Activated CD4-positive, alpha-beta T cell treated with anti-CD3 and anti-CD28 coated beads for 36 hours (primary cell): Measurements from ENCODE around the gene TMC7. TPM values are rescaled to one million over a fixed set of nuclear protein-coding genes. Genes with fewer than 3 reads are reported as not detected.

Experiments
- ATAC-seq: fragments of 200-7000 bp; cut with Tn5 transposase; one replicate; pipeline ENCODE4 v1.10.0; 2021; ENCODE audit warnings: mild to moderate bottlenecking, moderate library complexity
- CTCF ChIA-PET: fragments of 350-600 bp; sonication (Branson Sonifier 250); formaldehyde crosslinking; loops from one replicate; lab custom pipeline; 2021; ENCODE audit warnings: antibody characterized with exemption; lab: Charles Lee
- POLR2A ChIA-PET: fragments of 350-600 bp; sonication (Branson Sonifier 250); formaldehyde crosslinking; loops from one replicate; lab custom pipeline; 2021; ENCODE audit warnings: antibody characterized with exemption, inconsistent platforms; lab: Charles Lee
- DNase-seq: peaks from one replicate; pipeline ENCODE4 v3.0.0-alpha.2; 2020
- H3K27ac Mint-ChIP-seq: one replicate; pipeline ENCODE4 v1.8.0; 2021; ENCODE audit warnings: mixed read lengths
- H3K27me3 Mint-ChIP-seq: one replicate; pipeline ENCODE4 v1.8.0; 2021; ENCODE audit warnings: mixed read lengths
- H3K36me3 Mint-ChIP-seq: one replicate; pipeline ENCODE4 v1.8.0; 2021; ENCODE audit warnings: low read depth, mixed read lengths
- H3K4me1 Mint-ChIP-seq: one replicate; pipeline ENCODE4 v1.8.0; 2021; ENCODE audit warnings: mixed read lengths
- H3K4me3 Mint-ChIP-seq: one replicate; pipeline ENCODE4 v1.8.0; 2021; ENCODE audit warnings: mild to moderate bottlenecking, moderate library complexity, mixed read lengths
- H3K9me3 Mint-ChIP-seq: one replicate; pipeline ENCODE4 v1.8.0; 2021; ENCODE audit warnings: low read depth, mixed read lengths
- intact Hi-C, 2 experiments: fragments of 100-400 bp; cut with DNase I in 1 of 2; cut with micrococcal nuclease in 1 of 2; formaldehyde crosslinking; loops; one replicate each; pipeline versions ENCODE4 v1.14.2 to v1.15.1; 2022 to 2024; cut with DNase I, micrococcal nuclease
- total RNA-seq, 2 experiments: library from RNA; stranded (reverse); gene quantifications; one replicate each; pipeline ENCODE4 v1.2.3, GENCODE V29; 2021

The TMC7 gene
- total RNA-seq, 2 experiments from 2014 or later: not detected

- ChIA-PET POLR2A (no interaction called here), CTCF (interaction anchor here (0.9 to 2.3 kb wide), 4 partner anchors 8 to 90 kb away, joined by 3 to 11 read pairs (median 5); partner anchors contain the start of gene TMC7)
- Mint-ChIP-seq H3K4me3 (no peak overlapping the region), H3K27me3 (no peaks in the 10 kb centered on the region), H3K36me3 (peaks cover 19% of the 10 kb centered on the region), H3K4me1 (peaks cover 4% of the 10 kb centered on the region), H3K9me3 (no peaks in the 10 kb centered on the region), H3K27ac (no peak overlapping the region)
- intact Hi-C loops: loop anchor here in 1 of 2 experiments (5.0 kb wide), 1 partner anchor 91 kb away; the partner anchor contains the start of gene TMC7
- DNase-seq (no peak), ATAC-seq (no peak)
Measured at GRCh38 chr16:19073344-19073743, 89.6 kb downstream of the TMC7 start.

- intact Hi-C loops: loop anchor here in 1 of 2 experiments (5.0 kb wide), 1 partner anchor 92 kb away; the partner anchor contains the start of gene TMC7
- Mint-ChIP-seq H3K4me3 (no peak overlapping the region), H3K4me1 (peaks cover 3% of the 10 kb centered on the region), H3K27me3 (no peaks in the 10 kb centered on the region), H3K27ac (no peak overlapping the region), H3K36me3 (peaks cover 22% of the 10 kb centered on the region), H3K9me3 (no peaks in the 10 kb centered on the region)
- ChIA-PET POLR2A (no interaction called here), CTCF (interaction anchor here (0.9 to 1.4 kb wide), 2 partner anchors 7 to 91 kb away, joined by 3 to 7 read pairs; partner anchors contain the start of gene TMC7)
- DNase-seq (no peak), ATAC-seq (no peak)
Measured at GRCh38 chr16:19073863-19074262, 90.1 kb downstream of the TMC7 start.

- H3K27ac Mint-ChIP-seq: no peak overlapping the region
- ChIA-PET CTCF (interaction anchor here (1.2 kb wide), 1 partner anchor 11 kb away, joined by 6 read pairs; no protein-coding TSS in a partner anchor), POLR2A (interaction anchor here (0.6 to 0.7 kb wide), 2 partner anchors 49 to 628 kb away, joined by 4 to 6 read pairs; no protein-coding TSS in a partner anchor)
- no peak overlapping the region for H3K4me3 Mint-ChIP-seq
- no peak for ATAC-seq
- no peak for DNase-seq
- no peaks in the 10 kb centered on the region for H3K4me1 Mint-ChIP-seq
- H3K27me3 Mint-ChIP-seq: no peaks in the 10 kb centered on the region
- no peaks in the 10 kb centered on the region for H3K9me3 Mint-ChIP-seq
- H3K36me3 Mint-ChIP-seq: peaks cover 31% of the 10 kb centered on the region
- intact Hi-C loops: no loop called here
Measured at GRCh38 chr16:19075511-19075910, 91.8 kb downstream of the TMC7 start.

- intact Hi-C loops: no loop called here
Measured at GRCh38 chr16:19077879-19078278, 94.1 kb downstream of the TMC7 start.

GRCh38 chr16:19083670-19084069 is 99.9 kb downstream of the TMC7 start:
- CTCF ChIA-PET: interaction anchor here (1.2 to 4.3 kb wide), 3 partner anchors 11 to 140 kb away, joined by 3 to 49 read pairs (median 11); no protein-coding TSS in a partner anchor
- Mint-ChIP-seq H3K27ac (no peak overlapping the region), H3K27me3 (peaks cover 6% of the 10 kb centered on the region), H3K9me3 (no peaks in the 10 kb centered on the region), H3K36me3 (peaks cover 22% of the 10 kb centered on the region), H3K4me1 (peaks cover 6% of the 10 kb centered on the region), H3K4me3 (no peak overlapping the region)
- no peak for ATAC-seq
- intact Hi-C loops: loop anchor here in 1 of 2 experiments (10.0 kb wide), 1 partner anchor 801 kb away; the partner anchor contains the start of gene GPRC5B
- DNase-seq: no peak
- POLR2A ChIA-PET: no interaction called here

More at GRCh38 chr16:19077879-19078278, 94.1 kb downstream of the TMC7 start:
- POLR2A ChIA-PET: no interaction called here
- no peak overlapping the region for H3K4me3 Mint-ChIP-seq
- no peak overlapping the region for H3K27ac Mint-ChIP-seq
- no peaks in the 10 kb centered on the region for H3K4me1 Mint-ChIP-seq
- peaks cover 39% of the 10 kb centered on the region for H3K36me3 Mint-ChIP-seq
- ATAC-seq (no peak), DNase-seq (no peak)
- H3K27me3 Mint-ChIP-seq: no peaks in the 10 kb centered on the region
- no peaks in the 10 kb centered on the region for H3K9me3 Mint-ChIP-seq
- CTCF ChIA-PET: interaction anchor here (0.8 kb wide), 1 partner anchor 8 kb away, joined by 3 read pairs; no protein-coding TSS in a partner anchor

GRCh38 chr16:19084139-19084538 is 100.4 kb downstream of the TMC7 start:
- ChIA-PET POLR2A (no interaction called here), CTCF (interaction anchor here (0.6 to 4.3 kb wide), 6 partner anchors 12 to 288 kb away, joined by 3 to 49 read pairs (median 4); no protein-coding TSS in a partner anchor)
- intact Hi-C loops: loop anchor here in 1 of 2 experiments (10.0 kb wide), 1 partner anchor 801 kb away; the partner anchor contains the start of gene GPRC5B
- no peaks in the 10 kb centered on the region for H3K9me3 Mint-ChIP-seq
- no peak for DNase-seq
- no peak for ATAC-seq
- H3K4me1 Mint-ChIP-seq: peaks cover 6% of the 10 kb centered on the region
- no peak overlapping the region for H3K4me3 Mint-ChIP-seq
- no peak overlapping the region for H3K27ac Mint-ChIP-seq
- peaks cover 19% of the 10 kb centered on the region for H3K36me3 Mint-ChIP-seq
- peaks cover 6% of the 10 kb centered on the region for H3K27me3 Mint-ChIP-seq

- peaks cover 6% of the 10 kb centered on the region for H3K4me1 Mint-ChIP-seq
- H3K27ac Mint-ChIP-seq: no peak overlapping the region
- DNase-seq (no peak), ATAC-seq (no peak)
- ChIA-PET CTCF (interaction anchor here (0.6 to 4.3 kb wide), 12 partner anchors 9 to 418 kb away, joined by 3 to 49 read pairs (median 4); no protein-coding TSS in a partner anchor), POLR2A (interaction anchor here (0.6 kb wide), 1 partner anchor 16 kb away, joined by 5 read pairs; no protein-coding TSS in a partner anchor)
- H3K4me3 Mint-ChIP-seq: no peak overlapping the region
- peaks cover 6% of the 10 kb centered on the region for H3K27me3 Mint-ChIP-seq
- H3K9me3 Mint-ChIP-seq: no peaks in the 10 kb centered on the region
- H3K36me3 Mint-ChIP-seq: peaks cover 13% of the 10 kb centered on the region
- intact Hi-C loops: loop anchor here (5.0 to 10.0 kb wide), 4 partner anchors 52 to 800 kb away; partner anchors contain the start of genes CCP110 (in 1 of the 2), GDE1 (in 1 of the 2) and GPRC5B (in 1 of the 2)
Measured at GRCh38 chr16:19084879-19085278, 101.1 kb downstream of the TMC7 start.

- no peak for ATAC-seq
- POLR2A ChIA-PET: interaction anchor here (0.6 to 1.2 kb wide), 3 partner anchors 53 to 417 kb away, joined by 3 to 8 read pairs (median 4); no protein-coding TSS in a partner anchor
Measured at GRCh38 chr16:19085679-19086200, 102.0 kb downstream of the TMC7 start.

GRCh38 chr16:19086322-19087199 is 102.8 kb downstream of the TMC7 start:
- Mint-ChIP-seq H3K4me1 (peaks cover 6% of the 10 kb centered on the region), H3K4me3 (peak overlapping the region; percentile 35), H3K36me3 (peaks cover 4% of the 10 kb centered on the region), H3K27me3 (peaks cover 6% of the 10 kb centered on the region), H3K27ac (no peak overlapping the region), H3K9me3 (peaks cover under 1% of the 10 kb centered on the region)
- POLR2A ChIA-PET: interaction anchor here (0.6 to 1.2 kb wide), 2 partner anchors 52 to 417 kb away, joined by 3 to 8 read pairs; no protein-coding TSS in a partner anchor
- CTCF ChIA-PET: interaction anchor here (0.5 to 4.3 kb wide), 30 partner anchors 8 to 458 kb away, joined by 3 to 49 read pairs (median 4); partner anchors contain the start of gene COQ7
- peak; percentile 98 for ATAC-seq
- peak; percentile 87 for DNase-seq
- intact Hi-C loops: loop anchor here (1.0 to 10.0 kb wide), 9 partner anchors 51 to 798 kb away; partner anchors contain the start of genes CCP110 (in 1 of the 2), GDE1 (in 1 of the 2) and GPRC5B (in 1 of the 2)

More at GRCh38 chr16:19085679-19086200, 102.0 kb downstream of the TMC7 start:
- Mint-ChIP-seq H3K9me3 (no peaks in the 10 kb centered on the region), H3K4me3 (no peak overlapping the region), H3K4me1 (peaks cover 6% of the 10 kb centered on the region), H3K27me3 (peaks cover 6% of the 10 kb centered on the region), H3K27ac (no peak overlapping the region), H3K36me3 (peaks cover 10% of the 10 kb centered on the region)
- no peak for DNase-seq
- intact Hi-C loops: loop anchor here (1.0 to 10.0 kb wide), 9 partner anchors 52 to 799 kb away; partner anchors contain the start of genes CCP110 (in 1 of the 2), GDE1 (in 1 of the 2) and GPRC5B (in 1 of the 2)
- CTCF ChIA-PET: interaction anchor here (0.5 to 4.3 kb wide), 31 partner anchors 8 to 424 kb away, joined by 3 to 49 read pairs (median 3); partner anchors contain the start of gene COQ7

- Mint-ChIP-seq H3K4me3 (no peak overlapping the region), H3K9me3 (peaks cover 5% of the 10 kb centered on the region), H3K27ac (no peak overlapping the region), H3K36me3 (peaks cover 2% of the 10 kb centered on the region), H3K4me1 (peaks cover 6% of the 10 kb centered on the region), H3K27me3 (peaks cover 8% of the 10 kb centered on the region)
- CTCF ChIA-PET: interaction anchor here (0.6 kb wide), 1 partner anchor 70 kb away, joined by 3 read pairs; no protein-coding TSS in a partner anchor
- intact Hi-C loops: loop anchor here (5.0 to 10.0 kb wide), 4 partner anchors 49 to 796 kb away; partner anchors contain the start of genes CCP110 (in 1 of the 2), GDE1 (in 1 of the 2) and GPRC5B (in 1 of the 2)
- ATAC-seq: no peak
- POLR2A ChIA-PET: no interaction called here
- no peak for DNase-seq
Measured at GRCh38 chr16:19088341-19088916, 104.7 kb downstream of the TMC7 start.
